Measurements from ENCODE around the gene CLIC3.

DNA sequence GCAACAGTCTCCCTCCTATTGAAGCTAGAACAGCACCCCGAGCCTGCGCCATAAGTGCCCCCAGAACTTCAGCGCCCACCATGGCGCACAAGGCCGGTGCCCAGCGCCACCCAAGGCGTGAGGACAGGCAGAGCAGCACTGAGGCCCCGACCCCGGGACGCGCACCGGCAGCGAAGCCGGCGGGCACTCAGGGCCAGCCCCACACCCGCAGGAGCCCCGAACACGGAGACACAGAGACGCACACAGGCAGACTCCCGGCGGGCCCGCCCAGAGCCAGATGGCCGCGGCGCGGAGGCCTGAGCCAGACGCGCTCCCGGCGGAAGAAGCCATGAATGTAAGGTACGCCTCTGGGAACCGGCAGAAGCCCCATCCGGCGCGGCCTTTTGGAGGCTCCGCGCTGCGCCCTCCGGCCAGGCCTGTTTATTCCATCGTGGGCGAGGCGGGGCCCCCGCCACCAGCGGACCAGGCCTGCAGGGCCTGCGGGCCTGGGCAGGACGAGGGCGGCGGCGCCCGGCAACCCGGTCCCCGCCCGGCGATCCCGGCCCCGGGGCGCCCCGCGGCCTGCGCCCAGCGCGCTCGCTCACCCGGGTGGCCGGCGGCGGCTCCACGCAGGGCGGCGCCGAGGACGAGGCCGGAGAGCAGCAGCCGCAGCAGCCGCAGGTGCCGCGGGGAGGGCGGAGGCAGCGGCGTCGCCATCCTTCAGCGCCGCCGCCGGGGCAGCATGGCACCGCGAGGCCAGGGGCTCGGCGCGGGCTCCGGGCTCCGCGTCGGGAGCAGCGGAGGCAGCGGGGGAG lies 49.1 kb upstream of the CLIC3 start:
- TF ChIP-seq, protein P1, sequence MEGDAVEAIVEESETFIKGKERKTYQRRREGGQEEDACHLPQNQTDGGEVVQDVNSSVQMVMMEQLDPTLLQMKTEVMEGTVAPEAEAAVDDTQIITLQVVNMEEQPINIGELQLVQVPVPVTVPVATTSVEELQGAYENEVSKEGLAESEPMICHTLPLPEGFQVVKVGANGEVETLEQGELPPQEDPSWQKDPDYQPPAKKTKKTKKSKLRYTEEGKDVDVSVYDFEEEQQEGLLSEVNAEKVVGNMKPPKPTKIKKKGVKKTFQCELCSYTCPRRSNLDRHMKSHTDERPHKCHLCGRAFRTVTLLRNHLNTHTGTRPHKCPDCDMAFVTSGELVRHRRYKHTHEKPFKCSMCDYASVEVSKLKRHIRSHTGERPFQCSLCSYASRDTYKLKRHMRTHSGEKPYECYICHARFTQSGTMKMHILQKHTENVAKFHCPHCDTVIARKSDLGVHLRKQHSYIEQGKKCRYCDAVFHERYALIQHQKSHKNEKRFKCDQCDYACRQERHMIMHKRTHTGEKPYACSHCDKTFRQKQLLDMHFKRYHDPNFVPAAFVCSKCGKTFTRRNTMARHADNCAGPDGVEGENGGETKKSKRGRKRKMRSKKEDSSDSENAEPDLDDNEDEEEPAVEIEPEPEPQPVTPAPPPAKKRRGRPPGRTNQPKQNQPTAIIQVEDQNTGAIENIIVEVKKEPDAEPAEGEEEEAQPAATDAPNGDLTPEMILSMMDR (IDR thresholded peaks at IDR 0.05; ENCODE audit: low read length): no peak
- TF ChIP-seq EZH2 (IDR thresholded peaks at IDR 0.05; ENCODE audit: borderline replicate concordance, low read length): no peak
